UCSD-AML1 (cell line): ENCODE measurements around the gene OPCML.
A peak's percentile ranks its signal among the peaks of the same experiment; 100 is the strongest.

Experiments used
- DNase-seq: peaks from one replicate; lab custom pipeline; 2025; ENCODE audit not compliant: unreplicated experiment; lab: John Stamatoyannopoulos, UW

OPCML gene

GRCh38 chr11:133181667-133182066, 350.6 kb downstream of the OPCML start:
- DNase-seq, result no peak

DNA sequence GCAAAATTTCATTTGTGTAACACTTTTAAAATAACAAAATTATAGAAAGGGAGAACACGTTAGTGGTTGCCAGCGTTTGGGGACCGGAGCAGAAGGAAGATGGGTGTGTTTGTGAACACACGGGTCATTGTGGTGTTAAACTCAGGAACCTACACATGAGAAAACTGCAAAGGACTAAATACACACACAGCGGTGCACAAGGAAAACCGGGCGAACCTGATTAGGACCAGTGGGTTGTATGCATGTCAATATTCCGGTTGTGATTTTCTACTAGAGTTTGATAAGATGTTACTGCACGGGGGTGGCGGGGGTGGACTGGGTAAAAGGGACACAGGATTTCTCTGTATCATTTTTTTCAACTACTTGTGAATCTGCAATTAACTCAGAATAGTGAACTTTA, 351.2 kb downstream of the OPCML start:
- DNase-seq, result no peak

DNA sequence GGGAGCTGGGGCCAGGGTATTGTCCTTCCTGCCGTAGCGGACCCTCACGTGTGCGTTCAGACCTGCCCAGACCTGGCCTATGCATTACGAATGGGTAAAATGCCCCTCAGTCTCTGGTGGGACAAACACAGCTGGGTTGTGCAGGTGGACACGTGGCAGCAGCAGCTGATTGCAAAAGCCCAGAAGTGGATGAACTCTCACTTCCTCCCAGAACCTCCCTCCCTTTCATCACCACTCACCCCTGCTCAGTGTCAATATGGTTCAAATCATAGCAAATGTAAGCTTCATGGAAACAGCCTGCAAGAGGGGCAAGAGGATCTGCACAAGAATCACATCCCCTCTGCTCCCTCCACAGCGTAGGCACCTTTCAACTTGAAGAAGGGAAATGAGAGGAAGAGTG, 352.1 kb downstream of the OPCML start:
- DNase-seq, result no peak

DNA sequence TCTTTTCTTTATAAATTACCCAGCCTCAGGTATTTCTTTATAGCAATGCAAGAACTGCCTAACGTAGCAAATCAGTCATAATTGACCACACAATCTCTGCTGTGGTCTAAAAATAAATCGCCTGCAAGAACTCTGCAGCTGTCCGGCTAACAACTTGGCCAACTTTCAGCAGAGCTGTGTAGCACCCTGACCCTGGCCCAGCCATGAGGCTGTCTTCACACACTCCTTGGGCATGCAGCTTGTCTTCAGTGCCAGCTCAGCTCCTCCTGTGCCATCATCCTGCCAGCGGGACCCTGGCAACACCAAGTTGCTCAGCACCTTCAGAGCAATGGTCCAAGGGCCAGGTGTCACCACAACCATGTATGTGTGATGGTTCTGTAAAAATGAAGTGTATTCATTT, 355.6 kb downstream of the OPCML start:
- no peak for DNase-seq

DNA sequence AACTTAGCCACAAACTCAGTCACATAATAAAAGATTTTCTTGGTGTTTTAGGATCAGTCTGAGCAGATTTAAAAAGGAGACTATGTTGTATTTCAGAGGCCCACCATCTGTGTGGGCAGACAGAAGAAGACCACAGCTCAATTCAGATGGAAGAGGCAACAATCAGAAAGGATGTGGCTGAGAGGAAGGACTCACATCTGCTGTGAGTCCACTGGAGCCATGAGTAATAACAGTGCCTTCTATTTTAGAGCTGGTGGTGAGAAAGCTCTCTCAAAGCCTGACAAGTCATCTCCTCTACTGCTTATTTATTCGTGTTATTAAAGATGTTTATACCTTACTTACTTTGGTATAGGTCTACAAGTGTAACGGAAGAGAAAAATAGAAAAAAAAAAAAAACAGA, 357.2 kb downstream of the OPCML start:
- no peak for DNase-seq

DNA sequence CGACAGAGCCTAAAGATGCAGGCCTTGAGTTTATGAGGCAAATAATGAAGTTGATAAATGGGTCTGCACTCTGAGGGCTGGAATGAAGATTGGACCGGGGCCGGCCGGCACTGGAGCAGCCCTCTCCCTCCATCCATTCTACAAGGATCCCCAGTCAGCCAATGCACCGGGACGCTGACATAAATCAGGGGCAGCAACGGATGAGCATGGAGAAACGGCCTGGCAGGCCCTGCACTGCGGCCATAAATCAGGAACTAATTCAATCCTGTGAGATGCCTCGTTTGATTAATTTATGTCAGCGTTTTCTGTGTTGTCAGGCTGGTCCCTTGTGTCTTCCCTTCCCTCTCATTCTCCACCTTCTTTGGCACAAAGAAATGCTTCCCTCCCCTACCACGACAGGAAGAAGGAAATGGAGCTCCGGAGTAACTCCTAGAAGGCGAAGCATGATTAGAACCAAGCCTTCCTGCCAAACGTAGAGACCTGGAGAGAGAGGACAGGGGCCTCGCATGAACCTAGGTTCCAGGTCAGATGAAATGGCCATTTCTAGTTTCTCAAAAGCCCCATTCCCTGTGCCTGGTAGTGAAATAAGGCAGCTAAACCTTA, 358.4 kb downstream of the OPCML start:
- no peak for DNase-seq

DNA sequence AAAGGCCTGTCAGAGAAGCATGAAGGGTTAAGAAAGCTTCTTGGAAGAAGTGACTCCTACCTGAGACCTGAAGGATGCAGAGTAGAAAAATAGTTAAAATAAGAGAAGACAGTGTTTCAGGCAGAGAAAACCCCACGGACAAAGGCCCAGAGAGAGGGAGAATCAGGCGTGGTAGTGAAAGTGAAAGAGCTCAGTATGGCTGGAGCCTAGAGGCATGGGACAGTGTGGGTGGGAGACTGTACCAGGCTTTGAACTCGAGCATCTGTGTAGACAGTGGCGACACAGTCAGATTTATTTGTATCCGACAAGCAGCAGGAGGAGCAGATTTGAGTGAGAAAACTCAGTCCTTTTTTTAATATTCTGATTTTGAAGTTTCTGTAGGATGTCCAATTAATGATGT, 360.0 kb downstream of the OPCML start:
- DNase-seq, result no peak

GRCh38 chr11:133171374-133171773, 360.9 kb downstream of the OPCML start:
- no peak for DNase-seq

GRCh38 chr11:133168016-133168415, 364.3 kb downstream of the OPCML start:
- DNase-seq, result no peak

DNA sequence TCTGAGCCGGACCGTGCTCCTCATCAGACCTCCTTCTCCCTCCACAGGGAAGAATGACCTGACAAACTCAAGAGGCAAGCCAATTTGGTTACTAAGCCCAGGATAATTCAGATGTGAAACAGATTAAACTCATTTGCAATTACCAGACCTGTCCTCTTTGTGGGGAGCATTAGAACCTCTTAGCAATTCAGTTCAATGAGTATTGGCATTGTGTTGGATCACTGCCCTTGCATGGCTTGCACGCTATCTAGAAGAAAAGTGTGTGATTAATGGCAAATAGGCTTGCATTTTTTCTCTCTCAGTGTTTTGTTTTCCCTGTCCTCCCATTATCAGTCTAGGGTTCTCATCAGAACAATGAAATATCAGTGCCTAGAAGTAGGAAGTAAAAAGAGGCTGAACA, 365.6 kb downstream of the OPCML start:
- no peak for DNase-seq

DNA sequence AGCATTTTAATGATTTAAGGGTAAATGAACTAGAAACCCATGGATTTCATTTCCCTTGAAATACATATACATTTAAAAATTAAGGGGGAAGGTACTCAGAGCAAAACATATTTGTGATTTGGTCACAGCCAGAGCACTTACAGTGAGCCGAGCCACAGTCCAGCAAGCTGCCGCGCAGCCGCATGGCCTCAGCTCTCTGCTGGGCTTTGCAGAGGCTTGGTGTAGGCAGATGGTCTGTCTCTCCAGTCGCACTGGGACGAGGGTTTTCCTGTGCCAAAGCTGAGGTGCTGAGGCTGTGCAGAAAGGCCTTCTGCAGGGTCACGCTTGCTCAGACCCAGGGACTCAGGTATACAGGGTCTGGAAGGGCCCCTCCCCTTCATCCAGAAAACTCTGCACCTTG, 367.3 kb downstream of the OPCML start:
- no peak for DNase-seq

DNA sequence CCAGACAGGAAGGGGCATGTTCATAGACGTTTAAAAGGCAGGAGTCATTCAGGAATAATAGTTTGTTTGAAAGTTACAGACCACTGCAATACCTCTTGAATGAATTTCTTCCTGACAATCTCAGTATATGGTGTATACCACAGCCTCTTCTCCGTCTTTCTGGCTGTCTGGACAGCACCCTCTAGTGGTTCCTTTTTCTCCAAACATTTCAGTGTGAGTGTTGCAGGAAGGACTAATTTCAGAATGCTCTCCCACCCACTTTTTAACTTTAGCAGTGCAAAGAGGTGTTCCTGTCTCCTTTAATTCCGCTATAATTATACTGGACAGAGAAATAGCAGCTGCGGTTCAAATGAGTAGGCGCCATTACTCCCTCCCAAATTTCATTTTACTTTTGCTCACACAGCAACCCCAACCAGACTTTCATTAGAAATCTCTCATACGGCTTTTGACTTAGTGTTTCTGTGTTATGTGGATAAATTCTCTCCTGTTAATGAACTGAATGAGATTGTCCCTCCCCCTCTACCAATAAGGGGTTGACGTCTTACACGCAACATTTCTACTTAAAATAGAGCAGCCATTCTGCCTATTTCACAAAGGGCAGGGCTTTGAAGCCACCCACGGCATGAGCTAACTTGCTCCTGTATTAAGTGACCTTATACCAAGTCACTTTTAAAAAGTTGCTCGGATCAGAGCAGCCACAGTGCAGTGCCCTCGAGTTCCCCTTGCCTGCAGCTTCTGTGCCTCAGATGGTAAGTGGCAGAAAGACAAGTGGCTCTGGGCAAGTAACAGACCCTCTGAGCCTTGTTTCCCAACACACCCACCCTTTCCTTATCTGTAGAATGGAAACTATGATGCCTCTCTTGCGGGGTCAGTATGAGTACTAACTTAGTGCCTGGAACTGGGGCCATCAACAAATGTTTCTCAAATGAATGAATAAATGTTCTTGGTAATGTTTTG, 368.6 kb downstream of the OPCML start:
- DNase-seq, result no peak

- no peak for DNase-seq
Observed at GRCh38 chr11:133162227-133162626, 370.1 kb downstream of the OPCML start.

DNA sequence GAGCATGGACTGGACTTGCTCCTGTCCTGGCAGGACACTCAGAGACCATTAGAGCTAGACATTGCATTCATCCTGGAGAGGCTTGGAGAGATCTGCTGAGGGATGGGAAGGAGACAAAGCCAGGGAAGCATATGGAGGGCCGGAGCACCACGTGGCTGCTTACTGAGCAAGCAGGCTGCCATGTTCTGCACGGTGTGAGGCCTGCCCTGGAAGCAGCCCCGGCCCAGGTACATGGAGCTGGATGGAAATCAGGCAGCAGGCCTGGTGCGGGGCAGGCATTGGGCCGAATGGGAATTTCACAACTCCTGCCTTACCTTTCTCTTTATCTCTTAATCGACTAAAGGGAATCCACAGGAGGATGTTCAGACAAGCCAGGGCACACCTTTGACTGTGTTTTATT, 371.5 kb downstream of the OPCML start:
- no peak for DNase-seq

DNA sequence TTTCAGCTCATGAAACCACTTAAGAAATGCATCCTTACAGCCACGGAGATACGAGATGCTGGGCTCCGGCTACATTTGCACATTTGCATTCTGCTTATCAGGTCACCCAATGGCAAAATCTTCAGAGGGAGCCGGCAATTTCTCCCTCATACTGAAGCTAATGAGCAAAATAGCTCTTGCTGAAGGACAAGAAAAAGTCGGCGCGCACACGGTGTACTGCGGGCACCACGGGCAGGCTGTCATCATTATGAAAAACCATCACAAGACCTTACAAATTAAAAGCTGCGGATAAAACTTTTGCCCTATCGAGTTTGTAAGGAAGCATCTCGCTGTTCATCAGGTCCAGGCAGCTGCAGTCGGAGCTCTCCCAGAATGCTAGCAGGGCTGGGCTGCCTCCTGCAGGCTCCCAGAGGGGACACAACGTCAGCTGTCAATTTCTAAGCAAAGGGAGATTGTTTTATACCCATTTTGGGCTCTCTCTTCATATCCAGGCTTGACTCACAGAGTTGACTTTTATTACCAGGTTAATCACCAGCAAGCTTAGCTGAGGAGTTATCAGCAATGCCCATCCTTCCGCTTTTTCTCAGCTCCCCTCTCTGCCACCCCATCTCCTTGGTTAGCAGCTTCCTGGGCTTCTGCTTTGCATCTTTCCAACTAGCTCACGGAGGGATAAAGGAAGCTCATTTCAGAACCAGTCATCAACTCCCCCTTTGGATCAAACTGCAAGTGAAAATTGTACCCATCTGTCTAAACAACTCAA, 375.1 kb downstream of the OPCML start:
- peak; percentile 16 for DNase-seq

- DNase-seq, result no peak
Observed at GRCh38 chr11:133154781-133155180, 377.5 kb downstream of the OPCML start.

GRCh38 chr11:133154076-133154475, 378.2 kb downstream of the OPCML start:
- no peak for DNase-seq

DNA sequence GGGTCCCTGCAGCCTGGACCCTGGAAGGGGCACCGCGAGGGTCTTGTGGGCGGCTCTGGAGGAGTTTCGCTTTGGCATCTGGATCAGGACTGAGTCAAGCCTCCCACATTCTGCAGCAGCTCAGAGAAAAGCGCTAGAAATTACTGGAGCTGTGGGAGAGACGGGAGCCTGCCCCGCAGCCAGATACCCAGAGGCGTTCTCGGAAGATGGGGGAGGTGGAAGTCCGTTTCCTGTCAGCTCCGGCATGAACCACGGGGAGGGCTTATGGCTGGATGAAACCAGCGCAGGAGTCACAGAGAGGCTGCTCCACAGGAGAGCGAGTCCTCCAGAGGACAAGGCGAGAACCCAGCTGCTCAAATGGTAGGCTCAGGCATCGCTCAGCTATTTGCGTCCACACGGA, 379.3 kb downstream of the OPCML start:
- DNase-seq, result peak; percentile 24

DNA sequence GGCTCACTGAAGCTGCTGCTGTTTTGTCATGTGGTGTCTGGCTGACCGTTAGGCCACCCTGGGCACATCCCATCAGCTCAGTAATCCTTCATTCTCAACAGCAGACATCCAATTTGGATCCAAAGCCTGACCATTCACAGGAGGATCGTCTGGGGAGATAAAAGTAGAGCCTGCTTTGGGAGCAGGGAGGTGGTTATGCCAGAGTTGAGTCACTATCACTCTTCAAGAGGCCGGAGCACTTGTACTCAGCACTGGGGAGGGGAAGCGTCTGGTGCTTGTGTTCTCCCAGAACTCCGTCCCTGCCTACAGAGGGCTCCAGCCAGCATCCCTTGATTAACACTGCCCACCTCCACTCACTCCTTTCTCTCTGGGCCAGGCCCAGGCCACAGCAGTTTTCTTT, 382.6 kb downstream of the OPCML start:
- DNase-seq, result no peak

DNA sequence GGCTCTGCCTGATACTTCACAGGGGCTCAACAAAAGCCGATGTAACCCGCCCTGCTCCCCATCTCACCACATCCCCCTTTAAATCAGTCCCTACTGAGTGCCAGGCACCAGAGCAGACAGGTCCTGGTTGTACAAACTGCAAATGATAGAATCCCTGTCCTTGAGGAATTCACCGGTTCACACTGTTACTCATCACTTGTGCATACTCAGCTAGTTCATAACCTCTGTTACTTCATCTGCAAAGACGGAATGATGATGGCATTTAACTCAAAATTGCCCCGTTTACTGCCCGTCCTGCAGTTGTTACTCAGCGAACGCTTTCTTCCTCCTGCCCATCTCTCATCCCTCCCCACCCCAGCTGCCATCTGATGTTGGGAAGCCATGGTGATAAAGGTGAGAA, 384.7 kb downstream of the OPCML start:
- no peak for DNase-seq

DNA sequence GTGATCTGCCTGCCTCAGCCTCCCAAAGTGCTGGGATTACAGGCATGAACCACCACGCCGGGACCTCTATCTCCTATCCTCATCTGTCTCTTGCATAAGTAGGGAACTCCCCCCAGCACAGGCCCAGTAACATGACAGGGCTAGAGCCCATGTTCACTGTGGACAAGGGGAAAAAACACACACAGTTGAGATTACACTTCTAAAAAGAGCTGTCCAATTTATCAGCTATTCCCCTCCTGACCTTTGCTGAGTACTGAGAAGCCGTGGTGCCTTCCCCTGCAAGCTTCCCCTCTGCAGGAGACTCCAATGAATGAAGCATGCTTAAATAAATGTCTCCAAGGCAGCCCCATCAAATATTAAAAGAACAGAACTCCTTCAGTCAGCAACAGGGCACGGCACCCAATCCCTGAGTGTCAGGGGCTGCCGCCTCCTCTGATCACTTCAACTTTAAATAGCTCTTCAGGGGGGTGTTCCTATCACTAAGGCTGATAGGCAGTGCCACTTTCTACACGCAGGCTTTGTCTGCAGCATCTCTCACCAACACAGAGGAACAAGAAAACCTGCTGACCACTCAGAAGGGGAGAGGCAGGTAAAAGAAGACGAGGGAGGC, 385.5 kb downstream of the OPCML start:
- no peak for DNase-seq
